Measurements from ENCODE around the gene TAOK2. TPM values are rescaled to one million over a fixed set of nuclear protein-coding genes. Genes with fewer than 3 reads are reported as not detected.

The TAOK2 gene
- total and polyA plus RNA-seq, 8 donors, result 13.5 to 41.1 (median 18.0) TPM

GRCh38 chr16:29988346-29989075 lies 14.8 kb downstream of the TAOK2 start:
- no peak overlapping the region for H3K4me3 ChIP-seq
- DNase-seq (peak in 1 of 6 donors; percentile 17), ATAC-seq (no peak), FAIRE-seq (no peak)
- H3K9me3 ChIP-seq, result no peaks in the 10 kb centered on the region
- peaks cover 0 to 40% (median 18%) of the 10 kb centered on the region in 3 donors for H3K36me3 ChIP-seq
- no peak for TF ChIP-seq CTCF (IDR thresholded peaks at IDR 0.05)
- no peaks in the 10 kb centered on the region for H3K27me3 ChIP-seq
- WGBS, 2 donors, result 93 to 95% methylated on average over 16 to 17 of the region's 17 CpGs
- H3K27ac ChIP-seq, result no peak overlapping the region
- H3K4me1 ChIP-seq, result no peaks in the 10 kb centered on the region
- intact Hi-C loops (cut with DNase I), result no loop called here

- Histone ChIP-seq H3K4me3 (no peak overlapping the region), H3K4me1 (peaks cover 0 to 2% (median 0%) of the 10 kb centered on the region in 3 donors), H3K36me3 (peaks cover 0 to 32% (median 10%) of the 10 kb centered on the region in 3 donors), H3K27ac (no peak overlapping the region), H3K27me3 (no peaks in the 10 kb centered on the region), H3K9me3 (no peaks in the 10 kb centered on the region)
- FAIRE-seq, result no peak
- ATAC-seq, result no peak
- 89 to 91% methylated on average over 23 of the region's 23 CpGs for WGBS, 2 donors
- TF ChIP-seq CTCF (IDR thresholded peaks at IDR 0.05), result no peak
- no peak for DNase-seq
- intact Hi-C loops (cut with DNase I), result no loop called here
Observed at GRCh38 chr16:29989111-29989858, 15.6 kb downstream of the TAOK2 start.

- WGBS, 2 donors, result 65 to 66% methylated on average over 2 of the region's 2 CpGs
- Histone ChIP-seq H3K27ac (no peak overlapping the region), H3K4me3 (no peak overlapping the region), H3K4me1 (peaks cover 0 to 4% (median 4%) of the 10 kb centered on the region in 3 donors), H3K9me3 (no peaks in the 10 kb centered on the region), H3K27me3 (no peaks in the 10 kb centered on the region), H3K36me3 (peaks cover 0 to 24% (median 6%) of the 10 kb centered on the region in 3 donors)
- intact Hi-C loops (cut with DNase I), result no loop called here
- ATAC-seq (no peak), DNase-seq (no peak), FAIRE-seq (no peak)
- no peak for TF ChIP-seq CTCF (IDR thresholded peaks at IDR 0.05)
Observed at GRCh38 chr16:29990034-29990433, 16.4 kb downstream of the TAOK2 start.

- Histone ChIP-seq H3K9me3 (no peaks in the 10 kb centered on the region), H3K27ac (no peak overlapping the region), H3K27me3 (no peaks in the 10 kb centered on the region), H3K36me3 (peaks cover 0 to 14% (median 0%) of the 10 kb centered on the region in 3 donors), H3K4me1 (peaks cover 0 to 4% (median 4%) of the 10 kb centered on the region in 3 donors), H3K4me3 (no peak overlapping the region)
- intact Hi-C loops (cut with DNase I), result no loop called here
- peak in 2 of 6 donors; percentile 36 to 74 for DNase-seq
- WGBS, 2 donors, result 94% methylated on average over 27 to 35 of the region's 35 CpGs
- no peak for FAIRE-seq
- no peak for TF ChIP-seq CTCF (IDR thresholded peaks at IDR 0.05)
- ATAC-seq, result no peak
Observed at GRCh38 chr16:29990883-29991570, 17.4 kb downstream of the TAOK2 start.

Measured in pancreas (tissue), 10 donors.